GM18873 (cell line): ENCODE data around the gene SYNGR4.

Experiments
- ATAC-seq: cut with Tn5 transposase; IDR thresholded peaks from one replicate; pipeline ENCODE4 v1.9.1; 2021; ENCODE audit warnings: mild to moderate bottlenecking, moderate library complexity, moderate number of reproducible peaks; ENCODE audit not compliant: unreplicated experiment, low FRiP score

SYNGR4 gene

DNA sequence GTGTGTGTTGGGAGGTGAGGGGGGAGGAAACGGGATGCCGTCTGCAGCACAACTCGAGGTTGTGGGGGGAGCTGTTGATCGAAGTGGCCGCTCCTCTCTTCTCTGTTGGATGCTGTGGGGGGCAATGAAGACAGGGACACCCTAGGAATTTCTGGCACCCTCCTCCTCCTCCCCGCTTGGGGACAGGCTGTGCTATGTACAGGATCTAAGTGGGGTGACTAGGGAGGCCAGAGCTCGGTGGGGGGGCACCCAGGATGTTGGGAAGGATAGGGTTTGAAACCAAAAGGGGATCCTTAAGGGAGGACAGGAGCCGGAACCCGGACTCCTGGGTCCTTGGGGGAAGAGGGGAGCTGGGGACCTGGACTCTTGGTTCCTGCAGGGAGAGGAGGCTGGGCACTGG, 31.3 kb downstream of the SYNGR4 start:
- no peak for ATAC-seq

DNA sequence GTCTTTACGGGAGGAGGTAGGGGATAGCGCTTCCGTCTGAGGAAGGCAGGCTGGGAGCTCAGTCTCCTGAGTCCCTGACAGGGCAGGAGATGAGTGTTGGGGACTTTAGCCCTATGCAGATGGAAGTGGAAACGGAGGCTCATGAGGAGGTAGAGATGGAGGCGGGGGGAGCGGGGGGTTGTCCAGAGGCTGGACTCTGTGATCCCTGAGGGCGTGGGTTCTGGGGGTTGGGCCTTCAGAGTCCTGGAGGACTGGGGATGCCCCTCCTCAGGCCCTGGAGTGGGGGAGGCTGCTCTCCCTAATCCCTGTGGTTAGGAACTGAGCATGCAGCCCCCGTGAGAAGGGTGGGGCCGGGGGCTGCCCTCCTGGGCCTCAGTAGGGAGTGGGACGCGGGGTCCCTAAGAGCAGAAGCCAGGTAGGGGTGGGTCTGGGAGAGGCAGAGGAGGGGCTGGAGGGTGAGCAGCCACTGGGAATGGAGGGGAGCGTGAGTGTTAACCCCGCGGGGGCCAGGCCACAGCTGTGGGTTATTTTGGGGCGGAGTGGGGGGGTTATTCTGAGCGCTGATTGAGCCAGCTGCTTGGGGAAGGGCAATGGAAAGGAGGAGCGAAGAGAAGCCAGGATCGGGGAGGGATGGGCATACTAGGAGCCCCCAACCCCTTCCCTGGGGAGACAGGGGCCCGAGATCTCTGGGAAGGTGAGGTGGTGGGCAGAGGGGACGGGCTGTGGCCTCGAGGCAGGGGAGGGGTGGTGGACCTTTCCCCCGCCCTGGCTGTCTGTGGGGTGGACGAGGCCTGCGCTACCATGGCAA, 32.1 kb downstream of the SYNGR4 start:
- no peak for ATAC-seq

DNA sequence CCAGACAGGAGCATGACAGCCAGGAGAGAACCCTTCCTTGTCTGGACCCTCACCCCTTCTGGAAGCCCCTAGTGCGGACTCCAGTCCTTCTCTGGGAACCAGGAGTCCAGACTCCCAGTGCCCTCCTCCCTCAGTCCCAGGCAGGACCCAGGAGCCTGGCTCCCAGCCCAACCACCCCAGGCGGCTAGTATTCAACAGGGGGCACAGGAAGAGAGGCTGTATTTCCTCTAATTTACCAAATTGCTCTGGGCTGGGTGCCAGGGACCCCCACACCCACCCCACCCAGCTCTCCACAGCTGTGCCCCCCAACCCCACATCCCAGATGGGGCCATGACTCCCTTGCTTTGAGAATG, 32.6 kb downstream of the SYNGR4 start:
- no peak for ATAC-seq

DNA sequence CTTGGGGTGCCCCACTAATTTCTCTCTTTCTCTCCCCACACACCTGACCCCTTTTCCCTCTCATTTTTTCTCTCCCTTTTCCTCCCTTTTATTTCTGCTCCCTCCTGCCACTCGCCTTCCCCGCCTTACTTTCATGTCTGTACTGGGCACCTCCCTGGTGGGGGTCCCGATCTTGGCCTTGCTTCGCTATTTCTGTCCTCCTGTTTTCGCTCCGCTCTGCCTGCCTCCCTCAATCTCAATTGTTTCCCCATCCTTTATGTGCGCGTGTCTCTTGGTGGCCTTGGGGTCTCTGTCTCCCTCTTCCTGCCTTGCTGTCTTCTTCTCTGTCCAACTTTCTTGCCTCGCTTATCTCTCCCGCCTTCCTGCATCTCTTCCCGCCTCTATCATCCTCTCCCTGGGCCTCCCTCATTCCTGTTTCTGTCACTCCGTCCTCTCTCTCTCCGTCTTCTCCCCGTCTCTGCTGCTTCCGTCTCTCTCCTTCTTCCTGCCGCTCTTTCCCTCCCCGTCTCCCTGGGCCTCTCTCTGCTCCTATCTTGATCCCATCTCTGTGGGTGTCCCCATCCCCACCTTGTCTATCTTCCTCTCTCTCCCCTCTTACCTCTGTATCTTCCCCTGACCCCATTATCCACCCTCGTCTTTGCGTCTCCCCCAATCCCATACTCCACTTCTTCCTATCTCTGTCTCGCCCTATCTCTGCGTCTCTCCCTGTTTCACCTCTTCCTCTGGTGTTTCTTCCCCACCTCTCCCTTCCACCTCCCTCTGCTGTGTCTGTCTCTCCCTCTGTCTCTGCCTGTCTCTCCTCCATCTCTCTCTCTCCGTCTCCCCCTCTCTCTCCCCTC, 33.3 kb downstream of the SYNGR4 start:
- no peak for ATAC-seq

DNA sequence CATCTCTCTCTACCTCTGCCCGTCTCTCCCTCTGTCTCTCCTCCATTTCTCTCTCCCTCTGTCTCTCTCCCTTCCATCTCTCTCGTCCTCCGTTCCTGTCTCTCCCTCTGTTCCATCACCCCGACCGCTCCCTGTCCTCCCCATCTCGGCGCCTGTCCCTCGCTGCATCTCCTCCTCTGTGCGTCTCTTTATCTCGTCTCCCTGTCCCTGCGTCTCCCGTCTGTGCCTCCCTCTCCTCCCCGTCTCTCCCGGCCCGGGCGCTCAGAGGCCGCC, 33.9 kb downstream of the SYNGR4 start:
- no peak for ATAC-seq

DNA sequence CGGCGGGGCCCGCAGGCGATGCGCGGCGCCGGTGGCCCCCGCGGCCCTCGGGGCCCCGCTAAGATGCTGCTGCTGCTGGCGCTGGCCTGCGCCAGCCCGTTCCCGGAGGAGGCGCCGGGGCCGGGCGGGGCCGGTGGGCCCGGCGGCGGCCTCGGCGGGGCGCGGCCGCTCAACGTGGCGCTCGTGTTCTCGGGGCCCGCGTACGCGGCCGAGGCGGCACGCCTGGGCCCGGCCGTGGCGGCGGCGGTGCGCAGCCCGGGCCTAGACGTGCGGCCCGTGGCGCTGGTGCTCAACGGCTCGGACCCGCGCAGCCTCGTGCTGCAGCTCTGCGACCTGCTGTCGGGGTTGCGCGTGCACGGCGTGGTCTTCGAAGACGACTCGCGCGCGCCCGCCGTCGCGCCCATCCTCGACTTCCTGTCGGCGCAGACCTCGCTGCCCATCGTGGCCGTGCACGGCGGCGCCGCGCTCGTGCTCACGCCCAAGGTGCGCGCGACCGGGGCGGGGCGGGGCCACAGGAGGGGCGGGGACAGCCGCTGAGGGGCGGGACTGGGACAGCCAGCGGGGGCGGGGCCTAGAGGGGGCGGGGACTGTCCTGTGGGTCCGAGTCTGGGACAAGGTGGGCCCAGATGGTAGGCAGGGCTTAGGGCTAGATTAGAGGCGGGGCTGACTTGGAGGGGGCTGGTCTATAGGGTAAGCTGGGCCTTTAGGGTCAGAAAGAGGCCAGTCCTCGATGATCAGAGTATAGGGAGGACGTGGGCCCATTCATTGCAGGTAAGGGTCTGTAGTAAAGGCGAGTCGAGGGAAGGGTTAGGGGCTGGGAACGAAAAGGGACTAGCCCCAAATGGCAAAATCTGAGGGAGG, 34.4 kb downstream of the SYNGR4 start:
- ATAC-seq, result no peak

DNA sequence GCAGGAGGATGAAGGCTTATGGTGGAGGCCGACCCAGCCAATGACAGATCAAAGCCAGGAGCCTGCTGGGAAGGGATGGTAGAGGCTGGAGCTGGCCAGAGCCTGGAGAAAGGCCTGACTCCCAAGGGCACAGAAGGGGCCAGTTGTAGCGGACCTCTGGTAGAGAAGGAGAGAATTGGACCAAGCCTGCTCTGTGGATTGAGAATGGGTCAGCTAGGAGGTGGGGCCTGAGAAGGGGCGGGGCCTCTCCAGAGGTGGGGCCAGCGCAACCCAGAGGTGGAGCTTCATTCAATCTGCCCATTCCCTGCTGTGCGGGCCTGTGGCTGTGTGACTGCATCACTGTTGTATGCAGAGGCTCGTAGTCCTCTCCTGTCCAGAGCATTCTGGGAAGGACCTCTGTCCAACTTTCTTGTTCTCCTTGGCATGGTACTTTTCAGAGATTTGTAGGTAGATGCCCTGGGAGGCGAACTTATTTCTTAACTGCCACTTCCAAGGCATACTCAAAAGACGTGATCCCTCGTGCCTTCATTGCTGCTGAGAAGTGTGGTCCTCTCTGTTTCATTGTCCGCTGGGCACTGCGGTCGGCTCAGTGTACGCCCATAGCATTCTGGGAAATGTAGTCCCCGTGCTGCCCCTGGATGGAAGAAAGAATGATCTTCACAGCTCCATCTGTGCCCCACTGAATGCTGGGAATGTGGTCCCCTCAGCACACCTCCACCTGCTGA, 36.0 kb downstream of the SYNGR4 start:
- no peak for ATAC-seq

DNA sequence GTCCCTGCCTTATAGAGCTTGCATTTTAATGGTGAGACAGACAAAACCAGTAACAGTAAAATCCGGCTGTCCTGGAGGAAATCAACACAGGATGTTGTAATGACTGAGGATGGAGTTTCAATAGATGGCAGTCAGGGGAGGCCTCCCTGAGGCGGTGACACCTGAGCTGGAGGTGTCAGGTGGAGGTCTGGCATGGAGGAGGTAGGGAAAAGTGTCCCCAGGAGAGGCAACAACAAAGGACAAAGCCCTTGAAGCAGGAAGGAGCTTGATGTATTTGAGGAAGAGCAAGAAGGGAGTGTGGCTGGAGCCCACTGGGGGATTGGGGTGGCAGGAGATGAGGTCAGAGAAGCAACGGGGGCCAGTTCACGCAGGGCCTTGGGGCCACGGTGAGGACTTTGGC, 37.1 kb downstream of the SYNGR4 start:
- no peak for ATAC-seq

DNA sequence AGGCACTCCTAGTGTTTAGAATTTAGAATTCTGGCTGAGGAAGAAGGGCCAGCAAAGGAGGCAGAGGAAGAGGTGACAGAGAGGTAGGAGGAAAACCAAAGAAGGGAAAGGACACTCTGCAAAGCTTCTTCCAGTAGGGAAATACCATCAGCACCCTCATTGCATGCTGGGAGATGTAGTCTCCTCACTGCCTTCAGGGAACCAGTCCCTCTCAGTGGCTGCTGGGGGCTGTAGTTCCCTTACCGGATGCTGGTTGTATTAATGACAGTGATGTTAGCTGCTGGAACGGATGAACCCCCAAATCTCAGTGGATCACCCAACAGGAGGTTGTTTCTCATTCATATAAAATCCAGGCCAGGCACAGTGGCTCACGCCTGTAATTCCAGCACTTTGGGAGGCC, 39.4 kb downstream of the SYNGR4 start:
- ATAC-seq, result no peak

DNA sequence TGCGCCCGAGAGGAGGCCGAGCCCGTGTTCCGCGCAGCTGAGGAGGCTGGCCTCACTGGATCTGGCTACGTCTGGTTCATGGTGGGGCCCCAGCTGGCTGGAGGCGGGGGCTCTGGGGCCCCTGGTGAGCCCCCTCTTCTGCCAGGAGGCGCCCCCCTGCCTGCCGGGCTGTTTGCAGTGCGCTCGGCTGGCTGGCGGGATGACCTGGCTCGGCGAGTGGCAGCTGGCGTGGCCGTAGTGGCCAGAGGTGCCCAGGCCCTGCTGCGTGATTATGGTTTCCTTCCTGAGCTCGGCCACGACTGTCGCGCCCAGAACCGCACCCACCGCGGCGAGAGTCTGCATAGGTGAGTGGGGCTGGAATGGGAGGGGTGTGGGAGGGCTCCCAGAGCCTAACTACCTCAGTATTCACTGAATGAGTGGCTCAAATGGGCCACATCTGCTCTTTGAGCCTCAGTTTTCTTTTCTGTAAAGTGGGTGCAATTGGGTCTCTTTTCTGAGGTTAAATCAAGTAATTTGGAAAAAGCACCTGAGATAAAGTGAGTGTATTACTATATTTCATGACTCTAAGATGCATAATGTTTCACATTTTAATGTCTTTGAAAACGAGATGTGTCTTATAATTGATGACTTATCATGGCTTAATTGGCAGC, 41.0 kb downstream of the SYNGR4 start:
- no peak for ATAC-seq

DNA sequence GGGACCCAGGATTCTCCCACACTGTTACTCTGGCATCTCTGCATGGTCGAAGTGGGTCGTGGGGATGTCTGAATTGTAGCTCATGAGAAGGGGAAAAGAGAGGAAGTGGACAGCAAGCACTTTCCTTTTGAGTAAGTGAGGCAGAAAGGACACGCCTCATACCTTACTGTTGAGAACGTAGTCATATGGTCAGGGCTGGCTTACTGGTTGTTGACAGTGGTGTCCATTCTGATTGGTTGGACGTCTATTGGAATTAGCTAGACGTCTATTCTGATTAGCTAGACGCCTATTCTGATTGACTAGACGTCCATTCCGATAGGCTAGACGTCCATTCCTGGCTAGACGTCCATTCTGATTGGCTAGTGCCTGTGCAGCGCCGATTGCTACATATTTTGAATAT, 41.7 kb downstream of the SYNGR4 start:
- ATAC-seq, result no peak

DNA sequence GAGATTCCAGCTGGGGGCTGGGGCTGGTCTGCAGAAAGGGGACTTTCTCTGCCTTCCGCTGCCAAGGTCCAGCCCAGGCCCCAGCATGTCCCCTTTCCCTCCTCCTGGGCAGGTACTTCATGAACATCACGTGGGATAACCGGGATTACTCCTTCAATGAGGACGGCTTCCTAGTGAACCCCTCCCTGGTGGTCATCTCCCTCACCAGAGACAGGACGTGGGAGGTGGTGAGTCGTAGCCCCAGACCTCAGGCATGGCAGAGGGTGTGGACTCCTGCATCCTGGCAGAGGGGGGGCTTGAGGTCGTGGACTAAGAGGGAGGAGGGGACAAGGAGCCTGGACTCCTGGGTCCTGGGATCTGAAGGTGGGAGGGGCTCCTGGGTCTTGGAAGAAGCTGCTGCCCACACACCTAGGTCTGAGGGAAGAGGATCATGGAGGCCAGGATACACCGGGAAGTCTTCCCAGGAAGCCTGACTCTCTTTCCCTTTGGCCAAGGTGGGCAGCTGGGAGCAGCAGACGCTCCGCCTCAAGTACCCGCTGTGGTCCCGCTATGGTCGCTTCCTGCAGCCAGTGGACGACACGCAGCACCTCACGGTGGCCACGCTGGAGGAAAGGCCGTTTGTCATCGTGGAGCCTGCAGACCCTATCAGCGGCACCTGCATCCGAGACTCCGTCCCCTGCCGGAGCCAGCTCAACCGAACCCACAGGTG, 49.9 kb downstream of the SYNGR4 start:
- ATAC-seq, result no peak

DNA sequence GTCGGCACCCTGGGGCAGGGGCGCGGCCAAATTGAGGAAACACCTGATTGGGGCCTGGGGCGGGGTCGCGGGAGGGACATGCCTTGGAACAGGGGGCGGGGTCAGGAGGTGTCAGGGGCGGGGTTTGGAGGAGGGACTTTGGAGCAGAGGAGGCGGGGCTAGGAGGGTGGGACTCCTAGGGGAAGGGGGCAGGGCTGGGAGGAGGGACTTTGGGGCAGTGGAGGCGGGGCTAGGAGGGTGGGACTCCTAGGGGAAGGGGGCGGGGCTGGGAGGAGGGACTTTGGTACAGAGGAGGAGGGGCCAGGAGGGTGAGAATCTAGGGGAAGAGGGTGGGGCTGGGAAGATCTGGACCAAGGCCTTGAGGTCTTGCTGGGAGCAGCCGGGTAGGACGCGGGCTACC, 51.2 kb downstream of the SYNGR4 start:
- no peak for ATAC-seq

DNA sequence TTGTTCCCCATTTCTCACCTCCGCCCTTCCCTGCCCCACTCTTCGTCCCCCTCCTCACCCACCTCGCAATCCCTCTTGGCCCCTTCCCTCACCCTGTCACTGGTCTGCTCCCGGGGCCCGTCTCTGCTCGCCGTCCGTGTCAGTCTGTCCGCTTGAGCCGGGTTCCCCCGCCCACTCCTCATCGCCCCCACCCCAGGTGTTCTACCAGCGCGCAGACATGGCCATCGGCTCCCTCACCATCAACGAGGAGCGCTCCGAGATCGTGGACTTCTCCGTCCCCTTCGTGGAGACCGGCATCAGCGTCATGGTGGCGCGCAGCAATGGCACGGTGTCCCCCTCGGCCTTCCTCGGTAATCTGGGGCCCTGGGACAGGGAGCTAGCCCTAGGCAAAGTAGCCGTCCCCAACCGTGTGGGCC, 51.6 kb downstream of the SYNGR4 start:
- no peak for ATAC-seq

DNA sequence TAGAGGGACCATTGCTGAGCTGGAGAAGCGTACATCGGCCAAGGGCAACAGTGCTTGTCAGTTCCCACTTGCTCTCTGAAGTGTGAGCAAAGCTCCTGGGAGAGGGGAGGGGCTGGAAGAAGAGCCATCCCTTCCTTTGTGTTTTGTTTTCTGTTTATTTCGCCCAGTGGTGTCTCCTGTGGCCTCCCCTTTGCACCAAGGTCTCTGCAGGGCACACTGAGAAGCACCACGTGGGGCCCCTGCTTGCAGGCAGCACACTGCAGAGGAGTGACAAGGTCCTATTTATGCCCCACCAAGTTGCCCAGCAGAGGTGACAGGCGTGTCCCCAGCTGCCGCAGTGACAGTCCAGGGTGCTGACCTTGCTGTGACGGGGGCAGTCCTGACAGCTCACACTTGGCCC, 53.3 kb downstream of the SYNGR4 start:
- no peak for ATAC-seq

DNA sequence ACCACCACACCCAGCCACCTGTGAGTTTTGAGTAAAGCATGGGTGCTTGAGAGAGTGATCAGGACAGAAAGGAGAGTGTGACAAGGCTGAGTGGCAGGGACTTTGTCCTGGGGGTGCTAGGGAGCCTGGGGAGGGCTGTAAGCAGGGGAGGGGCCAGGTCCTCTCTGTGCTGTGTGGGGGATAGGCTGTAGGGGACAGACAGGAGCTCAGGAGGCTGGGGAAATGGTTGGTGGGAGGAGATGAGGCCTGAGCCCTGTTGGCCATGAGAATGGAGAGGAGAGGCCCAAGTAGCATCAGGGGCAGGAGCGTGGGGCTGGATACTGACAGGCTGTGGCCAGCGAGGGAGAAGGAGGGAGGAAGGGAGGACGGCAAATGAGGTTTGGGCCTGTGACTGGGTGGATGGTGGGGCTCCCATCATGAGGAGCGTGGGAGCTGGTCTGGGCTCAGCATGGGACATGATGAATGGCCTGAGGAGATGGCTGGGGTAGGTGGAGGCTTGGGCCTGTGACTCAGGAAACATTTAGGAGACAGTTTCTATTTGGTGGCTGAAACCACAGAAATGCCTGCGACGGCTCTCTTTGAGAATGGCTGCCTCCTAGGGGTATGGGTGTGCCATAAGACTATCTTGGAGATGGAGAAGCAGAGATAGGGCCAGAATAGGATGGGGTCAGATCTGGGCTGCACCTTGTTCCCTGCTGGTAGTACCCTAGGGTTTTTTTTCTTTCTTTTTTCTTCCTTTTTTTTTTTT, 54.3 kb downstream of the SYNGR4 start:
- no peak for ATAC-seq

DNA sequence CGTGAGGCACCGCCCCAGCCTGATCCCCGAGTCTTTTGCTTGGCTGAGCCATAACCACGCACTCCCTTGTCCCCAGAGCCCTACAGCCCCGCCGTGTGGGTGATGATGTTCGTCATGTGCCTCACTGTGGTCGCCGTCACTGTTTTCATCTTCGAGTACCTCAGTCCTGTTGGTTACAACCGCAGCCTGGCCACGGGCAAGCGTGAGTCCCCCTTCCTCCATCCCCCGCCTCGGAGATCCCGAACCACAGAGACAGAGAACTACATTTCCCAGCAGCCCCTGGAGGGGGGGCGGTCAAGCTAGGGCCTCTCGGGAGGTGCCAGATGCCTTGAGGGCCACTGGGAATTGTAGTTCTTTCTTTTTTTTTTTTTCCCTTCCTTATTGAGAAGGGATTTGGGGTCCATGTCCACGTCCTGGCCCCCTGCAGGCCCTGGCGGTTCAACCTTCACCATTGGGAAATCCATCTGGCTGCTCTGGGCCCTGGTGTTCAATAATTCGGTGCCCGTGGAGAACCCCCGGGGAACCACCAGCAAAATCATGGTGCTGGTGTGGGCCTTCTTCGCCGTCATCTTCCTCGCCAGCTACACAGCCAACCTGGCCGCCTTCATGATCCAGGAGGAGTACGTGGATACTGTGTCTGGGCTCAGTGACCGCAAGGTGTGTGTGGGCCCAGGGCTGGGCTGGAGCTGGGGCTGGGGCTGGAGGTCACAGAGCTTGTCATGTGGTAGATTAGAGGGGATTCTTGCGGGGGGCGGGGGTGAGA, 55.2 kb downstream of the SYNGR4 start:
- ATAC-seq, result no peak

DNA sequence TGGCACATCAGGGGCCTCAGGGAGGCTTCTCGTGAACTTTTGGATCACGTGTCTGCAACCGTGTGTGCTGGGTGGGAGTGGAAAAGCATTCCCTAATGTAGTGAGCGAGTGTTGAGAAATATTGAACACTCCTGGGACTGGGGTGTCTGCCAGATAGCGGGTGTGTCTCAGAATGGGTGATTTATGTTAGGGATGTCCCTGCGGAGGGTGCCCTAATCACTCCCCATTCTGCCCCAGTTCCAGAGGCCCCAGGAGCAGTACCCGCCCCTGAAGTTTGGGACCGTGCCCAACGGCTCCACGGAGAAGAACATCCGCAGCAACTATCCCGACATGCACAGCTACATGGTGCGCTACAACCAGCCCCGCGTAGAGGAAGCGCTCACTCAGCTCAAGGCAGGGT, 57.4 kb downstream of the SYNGR4 start:
- no peak for ATAC-seq
